ENCODE data around the gene TRPM7. TPM values are rescaled to one million over a fixed set of nuclear protein-coding genes. Genes with fewer than 3 reads are reported as not detected.

TRPM7 gene
- total RNA-seq, 1 donor = 81.0 TPM

- H3K4me1 ChIP-seq (ENCODE audit: insufficient read depth, low read length) = no peaks in the 10 kb centered on the region
- H3K27me3 ChIP-seq (ENCODE audit: insufficient read depth, low read length) = no peaks in the 10 kb centered on the region
- no peaks in the 10 kb centered on the region for H3K9me3 ChIP-seq (ENCODE audit: low read depth, low read length)
- H3K4me3 ChIP-seq (ENCODE audit: low read length) = no peak overlapping the region
Observed at GRCh38 chr15:50556642-50557371, 129.8 kb downstream of the TRPM7 start.

GRCh38 chr15:50552238-50552637 is 134.4 kb downstream of the TRPM7 start:
- Histone ChIP-seq H3K4me1 (ENCODE audit: insufficient read depth, low read length) (no peaks in the 10 kb centered on the region), H3K4me3 (ENCODE audit: low read length) (no peak overlapping the region), H3K9me3 (ENCODE audit: low read depth, low read length) (no peaks in the 10 kb centered on the region), H3K27me3 (ENCODE audit: insufficient read depth, low read length) (no peaks in the 10 kb centered on the region)

GRCh38 chr15:50549326-50549725 is 137.3 kb downstream of the TRPM7 start:
- H3K4me3 ChIP-seq (ENCODE audit: low read length) = no peak overlapping the region
- H3K9me3 ChIP-seq (ENCODE audit: low read depth, low read length) = no peaks in the 10 kb centered on the region
- no peaks in the 10 kb centered on the region for H3K27me3 ChIP-seq (ENCODE audit: insufficient read depth, low read length)
- no peaks in the 10 kb centered on the region for H3K4me1 ChIP-seq (ENCODE audit: insufficient read depth, low read length)

- Histone ChIP-seq H3K9me3 (ENCODE audit: low read depth, low read length) (no peaks in the 10 kb centered on the region), H3K4me3 (ENCODE audit: low read length) (no peak within 1 kb of the TSS), H3K27me3 (ENCODE audit: insufficient read depth, low read length) (no peaks in the 10 kb centered on the region), H3K4me1 (ENCODE audit: insufficient read depth, low read length) (no peaks in the 10 kb centered on the region)
Observed at GRCh38 chr15:50546566-50546965, 140.0 kb downstream of the TRPM7 start, which contains the start of gene USP50. Gene USP50 (minus strand): TSS chr15:50546666. CDS start chr15:50546525, 141 bp downstream.

- Histone ChIP-seq H3K9me3 (ENCODE audit: low read depth, low read length) (no peaks in the 10 kb centered on the region), H3K4me1 (ENCODE audit: insufficient read depth, low read length) (no peaks in the 10 kb centered on the region), H3K4me3 (ENCODE audit: low read length) (no peak overlapping the region), H3K27me3 (ENCODE audit: insufficient read depth, low read length) (no peaks in the 10 kb centered on the region)
Observed at GRCh38 chr15:50544368-50544767, 142.2 kb downstream of the TRPM7 start.

- H3K27me3 ChIP-seq (ENCODE audit: insufficient read depth, low read length) = no peaks in the 10 kb centered on the region
- no peaks in the 10 kb centered on the region for H3K4me1 ChIP-seq (ENCODE audit: insufficient read depth, low read length)
- H3K9me3 ChIP-seq (ENCODE audit: low read depth, low read length) = no peaks in the 10 kb centered on the region
- no peak overlapping the region for H3K4me3 ChIP-seq (ENCODE audit: low read length)
Observed at GRCh38 chr15:50543556-50543955, 143.0 kb downstream of the TRPM7 start.

GRCh38 chr15:50542887-50543210 is 143.7 kb downstream of the TRPM7 start:
- no peak overlapping the region for H3K4me3 ChIP-seq (ENCODE audit: low read length)
- no peaks in the 10 kb centered on the region for H3K27me3 ChIP-seq (ENCODE audit: insufficient read depth, low read length)
- no peaks in the 10 kb centered on the region for H3K4me1 ChIP-seq (ENCODE audit: insufficient read depth, low read length)
- no peaks in the 10 kb centered on the region for H3K9me3 ChIP-seq (ENCODE audit: low read depth, low read length)

- H3K4me1 ChIP-seq (ENCODE audit: insufficient read depth, low read length) = no peaks in the 10 kb centered on the region
- no peaks in the 10 kb centered on the region for H3K27me3 ChIP-seq (ENCODE audit: insufficient read depth, low read length)
- no peaks in the 10 kb centered on the region for H3K9me3 ChIP-seq (ENCODE audit: low read depth, low read length)
- no peak overlapping the region for H3K4me3 ChIP-seq (ENCODE audit: low read length)
Observed at GRCh38 chr15:50531766-50532165, 154.8 kb downstream of the TRPM7 start.

- Histone ChIP-seq H3K4me1 (ENCODE audit: insufficient read depth, low read length) (no peaks in the 10 kb centered on the region), H3K4me3 (ENCODE audit: low read length) (no peak overlapping the region), H3K27me3 (ENCODE audit: insufficient read depth, low read length) (no peaks in the 10 kb centered on the region), H3K9me3 (ENCODE audit: low read depth, low read length) (no peaks in the 10 kb centered on the region)
Observed at GRCh38 chr15:50531163-50531562, 155.4 kb downstream of the TRPM7 start.

- no peaks in the 10 kb centered on the region for H3K4me1 ChIP-seq (ENCODE audit: insufficient read depth, low read length)
- H3K27me3 ChIP-seq (ENCODE audit: insufficient read depth, low read length) = no peaks in the 10 kb centered on the region
- H3K4me3 ChIP-seq (ENCODE audit: low read length) = no peak overlapping the region
- H3K9me3 ChIP-seq (ENCODE audit: low read depth, low read length) = no peaks in the 10 kb centered on the region
Observed at GRCh38 chr15:50523851-50524251, 162.7 kb downstream of the TRPM7 start.

GRCh38 chr15:50519740-50520425 is 166.7 kb downstream of the TRPM7 start:
- Histone ChIP-seq H3K4me3 (ENCODE audit: low read length) (no peak overlapping the region), H3K27me3 (ENCODE audit: insufficient read depth, low read length) (no peaks in the 10 kb centered on the region), H3K4me1 (ENCODE audit: insufficient read depth, low read length) (no peaks in the 10 kb centered on the region), H3K9me3 (ENCODE audit: low read depth, low read length) (no peaks in the 10 kb centered on the region)

- no peak overlapping the region for H3K4me3 ChIP-seq (ENCODE audit: low read length)
- H3K9me3 ChIP-seq (ENCODE audit: low read depth, low read length) = no peaks in the 10 kb centered on the region
- H3K4me1 ChIP-seq (ENCODE audit: insufficient read depth, low read length) = no peaks in the 10 kb centered on the region
- H3K27me3 ChIP-seq (ENCODE audit: insufficient read depth, low read length) = no peaks in the 10 kb centered on the region
Observed at GRCh38 chr15:50513001-50513400, 173.6 kb downstream of the TRPM7 start.

Other genes starting within 250 kb of the TRPM7 start
- gene USP50, start 140.1 kb downstream of the TRPM7 start, total RNA-seq = 0.73 TPM
- gene SPPL2A, start 78.9 kb upstream of the TRPM7 start, total RNA-seq = 106 TPM
- 11.2 TPM for gene AP4E1, start 221.9 kb upstream of the TRPM7 start, total RNA-seq

Measured in mononuclear cell (primary cell).